ENCODE measurements around the gene EZH1. TPM values are rescaled to one million over a fixed set of nuclear protein-coding genes. Genes with fewer than 3 reads are reported as not detected.

Gene EZH1
- total RNA-seq, 1 donor from 2014 or later: 58.4 TPM

Small RNAs within 50 kb of the gene (microRNA-seq; reads per million reads assigned to microRNA genes)
- gene MIR6780A (ENCODE audit: borderline microRNAs expressed): 0.50 reads per million

Other genes with a start within 250 kb of the EZH1 start
- gene NAGLU, start 208.8 kb downstream of the EZH1 start, total RNA-seq: 46.9 TPM
- gene HSD17B1, start 192.1 kb downstream of the EZH1 start, total RNA-seq: 1.4 TPM
- 63.3 TPM for gene COASY, start 182.9 kb downstream of the EZH1 start, total RNA-seq
- gene MLX, start 177.9 kb downstream of the EZH1 start, total RNA-seq: 61.3 TPM
- 4.2 TPM for gene PSMC3IP, start 167.3 kb downstream of the EZH1 start, total RNA-seq
- gene RETREG3, start 135.7 kb downstream of the EZH1 start, total RNA-seq: 68.6 TPM
- gene TUBG1, start 135.4 kb downstream of the EZH1 start, total RNA-seq: 29.2 TPM
- 19.8 TPM for gene TUBG2, start 85.8 kb downstream of the EZH1 start, total RNA-seq
- 26.4 TPM for gene PLEKHH3, start 68.0 kb downstream of the EZH1 start, total RNA-seq
- gene CCR10, start 63.2 kb downstream of the EZH1 start, total RNA-seq: 1.4 TPM
- 6.5 TPM for gene CNTNAP1, start 62.5 kb downstream of the EZH1 start, total RNA-seq
- 114 TPM for gene RAMP2, start 16.2 kb upstream of the EZH1 start, total RNA-seq
- 42.3 TPM for gene VPS25, start 28.4 kb upstream of the EZH1 start, total RNA-seq
- gene WNK4, start 35.6 kb upstream of the EZH1 start, total RNA-seq: 0.38 TPM
- gene COA3, start 53.7 kb upstream of the EZH1 start, total RNA-seq: 53.9 TPM
- 0.14 TPM for gene CNTD1, start 53.8 kb upstream of the EZH1 start, total RNA-seq
- 66.7 TPM for gene BECN1, start 79.2 kb upstream of the EZH1 start, total RNA-seq
- 89.4 TPM for gene PSME3, start 88.4 kb upstream of the EZH1 start, total RNA-seq
- 2.0 TPM for gene AOC2, start 99.5 kb upstream of the EZH1 start, total RNA-seq
- gene AOC3, start 106.2 kb upstream of the EZH1 start, total RNA-seq: 235 TPM
- not detected for gene G6PC1, start 155.8 kb upstream of the EZH1 start, total RNA-seq
- 35.0 TPM for gene AARSD1, start 219.4 kb upstream of the EZH1 start, total RNA-seq
- gene PTGES3L, start 235.0 kb upstream of the EZH1 start, total RNA-seq: 0.38 TPM
- 14.4 TPM for gene RUNDC1, start 235.5 kb upstream of the EZH1 start, total RNA-seq

All from upper lobe of right lung (tissue), 1 donor.